IPS-20b (cell line): ENCODE measurements around the gene MUS81.

Source experiments
- H3K27ac ChIP-seq: one replicate; pipeline ENCODE4 v1.5.1; 2013; ENCODE audit warnings: low read length
- H3K27me3 ChIP-seq: 2 replicates; pipeline ENCODE4 v1.6.1; 2013; ENCODE audit warnings: mild to moderate bottlenecking, low read length, inconsistent platforms; ENCODE audit not compliant: insufficient read depth
- H3K36me3 ChIP-seq: 2 replicates; pipeline ENCODE4 v1.6.1; 2013; ENCODE audit warnings: low read depth, mild to moderate bottlenecking, inconsistent platforms, low read length, moderate library complexity; ENCODE audit not compliant: insufficient read depth
- H3K4me1 ChIP-seq: 2 replicates; pipeline ENCODE4 v1.6.1; 2013; ENCODE audit warnings: mild to moderate bottlenecking, control low read depth, inconsistent platforms, low read length, moderate library complexity; ENCODE audit not compliant: insufficient read depth
- H3K4me3 ChIP-seq: 2 replicates; pipeline ENCODE4 v1.5.1; 2013; ENCODE audit warnings: mild to moderate bottlenecking, low read length, inconsistent platforms
- H3K9ac ChIP-seq: 2 replicates; pipeline ENCODE4 v1.6.1; 2013; ENCODE audit warnings: low read depth, mild to moderate bottlenecking, inconsistent platforms, low read length, moderate library complexity
- H3K9me3 ChIP-seq: 2 replicates; pipeline ENCODE4 v1.6.1; 2013; ENCODE audit warnings: mild to moderate bottlenecking, low read depth, low read length, inconsistent platforms; ENCODE audit not compliant: insufficient read depth

The MUS81 gene

DNA sequence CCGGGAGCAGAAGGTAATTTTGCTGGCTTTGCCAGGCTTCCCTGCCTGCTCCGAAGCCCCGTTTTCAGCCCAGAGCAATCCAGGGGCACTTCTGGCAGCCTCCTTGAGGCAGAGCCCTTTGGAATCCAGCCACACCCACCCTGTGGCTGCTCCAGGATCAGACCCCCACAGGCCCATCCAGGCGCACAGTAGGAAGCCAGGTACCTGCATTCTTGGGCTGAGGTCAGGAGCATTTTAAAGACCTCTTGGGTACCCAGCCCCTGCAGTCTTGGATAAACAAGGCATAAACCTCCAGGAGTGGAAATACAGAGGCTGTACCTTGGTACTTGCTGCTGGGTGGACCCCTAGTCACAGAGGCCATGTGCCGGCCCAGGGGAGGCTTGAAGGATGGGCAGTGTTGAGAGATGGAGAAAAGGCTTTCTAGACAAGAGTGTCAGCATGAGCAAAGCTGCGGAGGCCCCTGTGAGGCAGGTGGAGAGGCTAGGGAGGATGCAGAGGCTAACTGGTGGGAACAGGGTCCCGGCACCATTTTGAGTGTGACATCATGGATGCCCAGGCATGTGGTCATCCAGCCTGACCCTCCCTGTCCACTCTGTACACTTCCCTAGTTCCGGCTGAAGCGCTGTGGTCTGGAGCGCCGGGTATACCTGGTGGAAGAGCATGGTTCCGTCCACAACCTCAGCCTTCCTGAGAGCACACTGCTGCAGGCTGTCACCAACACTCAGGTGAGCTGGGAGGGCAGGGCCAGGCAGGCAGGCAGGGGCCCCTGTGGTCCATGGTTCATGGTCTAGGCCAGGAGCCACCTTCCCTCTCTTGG, 3.9 kb downstream of the MUS81 start:
- Histone ChIP-seq H3K27ac (no peak overlapping the region), H3K4me1 (peaks cover 5% of the 10 kb centered on the region; the same call in 1 of the 2 replicates), H3K9me3 (no peaks in the 10 kb centered on the region), H3K36me3 (peaks cover 52% of the 10 kb centered on the region), H3K9ac (no peak overlapping the region), H3K4me3 (no peak overlapping the region), H3K27me3 (peaks cover 6% of the 10 kb centered on the region; the same call in 1 of the 2 replicates)

GRCh38 chr11:65864706-65865471, 4.7 kb downstream of the MUS81 start:
- Histone ChIP-seq H3K4me3 (no peak overlapping the region), H3K4me1 (peaks cover 5% of the 10 kb centered on the region; the same call in 1 of the 2 replicates), H3K9ac (no peak overlapping the region), H3K27ac (no peak overlapping the region), H3K36me3 (peaks cover 52% of the 10 kb centered on the region), H3K27me3 (peaks cover 10% of the 10 kb centered on the region; the same call in 1 of the 2 replicates), H3K9me3 (no peaks in the 10 kb centered on the region)

DNA sequence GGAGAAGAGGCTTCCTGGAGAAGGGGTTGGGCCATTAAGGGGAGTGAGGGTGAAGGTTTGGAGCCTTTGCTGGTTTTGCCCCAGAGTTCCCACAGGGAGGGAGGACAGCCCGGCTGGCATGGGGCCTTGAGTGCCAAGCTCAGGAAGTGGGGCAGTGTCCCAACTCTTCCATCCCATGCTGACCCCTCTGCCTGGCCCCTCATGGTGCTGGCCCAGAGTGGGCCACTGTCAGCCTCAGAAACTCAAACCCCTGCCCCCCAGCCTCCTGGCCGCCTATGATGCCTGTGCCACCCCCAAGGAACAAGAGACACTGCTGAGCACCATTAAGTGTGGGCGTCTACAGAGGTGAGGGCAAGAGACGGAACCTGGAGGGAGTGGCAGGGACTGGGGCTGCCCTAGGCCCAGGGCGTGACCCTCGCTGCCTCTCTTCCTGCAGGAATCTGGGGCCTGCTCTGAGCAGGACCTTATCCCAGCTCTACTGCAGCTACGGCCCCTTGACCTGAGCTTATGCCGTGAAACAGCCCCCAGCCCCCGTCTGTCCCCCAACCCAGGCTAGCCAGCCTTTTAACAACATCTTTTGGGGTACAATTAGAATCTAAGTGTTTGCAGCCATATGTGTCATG, 5.4 kb downstream of the MUS81 start:
- Histone ChIP-seq H3K27ac (no peak overlapping the region), H3K9me3 (no peaks in the 10 kb centered on the region), H3K9ac (no peak overlapping the region), H3K36me3 (peaks cover 52% of the 10 kb centered on the region), H3K27me3 (peaks cover 10% of the 10 kb centered on the region; the same call in 1 of the 2 replicates), H3K4me1 (peaks cover 5% of the 10 kb centered on the region; the same call in 1 of the 2 replicates), H3K4me3 (no peak overlapping the region)

GRCh38 chr11:65866509-65867283, 6.5 kb downstream of the MUS81 start:
- H3K4me3 ChIP-seq = peak overlapping the region; percentile 72; the same call in 1 of the 2 replicates
- H3K36me3 ChIP-seq = peaks cover 50% of the 10 kb centered on the region
- peaks cover under 1% of the 10 kb centered on the region; the same call in 1 of the 2 replicates for H3K4me1 ChIP-seq
- no peak overlapping the region for H3K27ac ChIP-seq
- peaks cover 16% of the 10 kb centered on the region; the same call in 1 of the 2 replicates for H3K27me3 ChIP-seq
- no peak overlapping the region for H3K9ac ChIP-seq
- no peaks in the 10 kb centered on the region for H3K9me3 ChIP-seq

- Histone ChIP-seq H3K4me1 (no peaks in the 10 kb centered on the region), H3K27ac (no peak overlapping the region), H3K9me3 (no peaks in the 10 kb centered on the region), H3K4me3 (peak overlapping the region; percentile 72; the same call in 1 of the 2 replicates), H3K9ac (peak overlapping the region; percentile 45; the same call in 1 of the 2 replicates), H3K27me3 (peaks cover 22% of the 10 kb centered on the region), H3K36me3 (peaks cover 42% of the 10 kb centered on the region)
These were observed 7.2 kb downstream of the MUS81 start for GRCh38 chr11:65867284-65868071.

- Histone ChIP-seq H3K36me3 (peaks cover 35% of the 10 kb centered on the region), H3K4me3 (peak overlapping the region; percentile 72; the same call in 1 of the 2 replicates), H3K9me3 (no peaks in the 10 kb centered on the region), H3K4me1 (no peaks in the 10 kb centered on the region), H3K27ac (no peak overlapping the region), H3K9ac (peak overlapping the region; percentile 45; the same call in 1 of the 2 replicates), H3K27me3 (peaks cover 26% of the 10 kb centered on the region)
These were observed 7.9 kb downstream of the MUS81 start for GRCh38 chr11:65868076-65868667.

GRCh38 chr11:65868907-65869306, 8.7 kb downstream of the MUS81 start:
- Histone ChIP-seq H3K9me3 (no peaks in the 10 kb centered on the region), H3K9ac (no peak overlapping the region), H3K36me3 (peaks cover 28% of the 10 kb centered on the region), H3K4me3 (no peak overlapping the region), H3K27ac (no peak overlapping the region), H3K4me1 (no peaks in the 10 kb centered on the region), H3K27me3 (peaks cover 28% of the 10 kb centered on the region)

DNA sequence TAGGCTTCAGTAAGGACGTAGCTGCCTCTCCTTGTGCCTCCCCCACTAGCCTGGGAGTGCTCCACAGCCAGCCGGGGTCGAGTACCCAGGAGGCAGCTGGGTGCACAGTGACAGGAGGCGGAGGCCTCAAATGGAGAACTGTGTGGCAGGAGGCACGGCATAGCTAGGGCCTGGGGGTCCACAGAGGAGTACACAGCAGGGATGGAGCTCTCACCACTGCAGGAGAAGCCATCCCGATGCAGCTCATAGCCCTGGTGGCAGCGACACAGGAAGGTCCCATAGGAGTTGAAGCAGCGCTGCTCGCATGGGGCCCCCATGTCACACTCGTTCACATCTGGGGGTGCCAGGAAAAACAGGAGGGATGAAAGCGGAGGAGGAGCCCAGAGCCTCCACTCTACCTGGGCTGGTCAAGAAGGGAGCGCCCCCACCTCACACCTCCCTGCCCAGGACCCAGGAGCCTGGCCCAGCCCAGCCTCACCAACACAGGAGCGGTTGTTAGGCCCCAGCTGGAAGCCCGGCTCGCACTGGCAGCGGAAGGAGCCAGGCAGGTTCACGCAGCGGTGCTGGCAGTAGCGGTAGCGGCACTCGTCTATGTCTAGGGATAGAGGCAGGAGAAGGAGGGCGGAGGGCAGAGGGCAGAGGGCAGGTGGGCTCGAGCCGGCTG, 9.5 kb downstream of the MUS81 start:
- no peaks in the 10 kb centered on the region for H3K4me1 ChIP-seq
- H3K27me3 ChIP-seq = peaks cover 28% of the 10 kb centered on the region
- no peak overlapping the region for H3K9ac ChIP-seq
- H3K27ac ChIP-seq = no peak overlapping the region
- H3K4me3 ChIP-seq = no peak overlapping the region
- H3K9me3 ChIP-seq = no peaks in the 10 kb centered on the region
- peaks cover 19% of the 10 kb centered on the region for H3K36me3 ChIP-seq

DNA sequence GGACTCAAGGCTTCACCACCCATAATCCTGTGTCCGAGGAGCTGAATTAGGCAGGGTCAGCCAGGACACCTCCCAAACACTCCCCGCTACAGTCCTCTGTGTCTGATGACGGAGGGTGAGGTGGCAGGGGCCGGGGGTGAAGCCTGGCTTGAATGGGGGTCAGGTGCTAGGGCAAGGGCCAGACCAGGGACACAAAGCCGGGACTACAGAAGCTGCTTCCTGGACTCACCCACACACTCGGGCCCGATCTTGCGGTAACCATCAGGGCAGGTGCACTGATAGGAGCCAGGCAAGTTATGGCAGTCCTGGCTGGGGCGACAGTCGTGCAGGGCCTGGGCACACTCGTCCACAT, 10.1 kb downstream of the MUS81 start:
- Histone ChIP-seq H3K27me3 (peaks cover 28% of the 10 kb centered on the region), H3K36me3 (peaks cover 14% of the 10 kb centered on the region), H3K4me3 (no peak overlapping the region), H3K4me1 (no peaks in the 10 kb centered on the region), H3K9ac (no peak overlapping the region), H3K9me3 (no peaks in the 10 kb centered on the region), H3K27ac (no peak overlapping the region)
